ENCODE data around the gene TAS2R42.

Gene TAS2R42, protein sequence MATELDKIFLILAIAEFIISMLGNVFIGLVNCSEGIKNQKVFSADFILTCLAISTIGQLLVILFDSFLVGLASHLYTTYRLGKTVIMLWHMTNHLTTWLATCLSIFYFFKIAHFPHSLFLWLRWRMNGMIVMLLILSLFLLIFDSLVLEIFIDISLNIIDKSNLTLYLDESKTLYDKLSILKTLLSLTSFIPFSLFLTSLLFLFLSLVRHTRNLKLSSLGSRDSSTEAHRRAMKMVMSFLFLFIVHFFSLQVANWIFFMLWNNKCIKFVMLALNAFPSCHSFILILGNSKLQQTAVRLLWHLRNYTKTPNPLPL

DNA sequence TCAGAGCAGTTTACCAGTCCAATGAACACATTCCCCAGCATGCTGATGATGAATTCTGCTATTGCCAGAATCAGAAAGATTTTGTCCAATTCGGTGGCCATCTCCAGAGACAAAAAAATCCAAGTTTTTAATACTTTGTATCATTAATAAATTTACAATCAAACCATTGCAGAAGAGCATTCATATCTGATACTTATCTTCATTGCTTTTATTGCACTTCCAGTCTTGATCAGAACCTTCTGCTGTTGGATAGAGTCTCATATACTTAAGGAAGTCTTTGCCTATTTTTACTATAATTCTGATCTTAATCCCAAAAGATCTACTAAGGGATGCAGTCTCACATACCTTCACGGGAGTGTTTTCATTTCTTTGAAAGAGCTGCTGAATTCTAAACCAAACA is at the start of gene TAS2R42:
Gene TAS2R42 (minus strand): TSS at position 101 of the 400 bp plus-strand sequence. CDS start 0 bp downstream, at position 101.
- Histone ChIP-seq H3K27ac (no peak within 1 kb of the TSS), H2AFZ (ENCODE audit: low read depth) (no peak within 1 kb of the TSS), H3K4me2 (no peak within 1 kb of the TSS), H3K4me3 (IDR thresholded peaks at IDR 0.05; ENCODE audit: insufficient read depth, low read depth, low read length) (no peak within 1 kb of the TSS), H3K79me2 (ENCODE audit: insufficient read depth, low read depth) (no peaks in the 10 kb centered on the region), H3K9ac (no peak within 1 kb of the TSS), H3K4me1 (ENCODE audit: low read depth, poor library complexity, severe bottlenecking) (no peaks in the 10 kb centered on the region), H4K20me1 (ENCODE audit: insufficient read depth) (no peaks in the 10 kb centered on the region), H3K36me3 (ENCODE audit: insufficient read depth) (no peaks in the 10 kb centered on the region), H3K27me3 (ENCODE audit: insufficient read depth, low read depth) (no peaks in the 10 kb centered on the region)
- TF ChIP-seq, protein P1, sequence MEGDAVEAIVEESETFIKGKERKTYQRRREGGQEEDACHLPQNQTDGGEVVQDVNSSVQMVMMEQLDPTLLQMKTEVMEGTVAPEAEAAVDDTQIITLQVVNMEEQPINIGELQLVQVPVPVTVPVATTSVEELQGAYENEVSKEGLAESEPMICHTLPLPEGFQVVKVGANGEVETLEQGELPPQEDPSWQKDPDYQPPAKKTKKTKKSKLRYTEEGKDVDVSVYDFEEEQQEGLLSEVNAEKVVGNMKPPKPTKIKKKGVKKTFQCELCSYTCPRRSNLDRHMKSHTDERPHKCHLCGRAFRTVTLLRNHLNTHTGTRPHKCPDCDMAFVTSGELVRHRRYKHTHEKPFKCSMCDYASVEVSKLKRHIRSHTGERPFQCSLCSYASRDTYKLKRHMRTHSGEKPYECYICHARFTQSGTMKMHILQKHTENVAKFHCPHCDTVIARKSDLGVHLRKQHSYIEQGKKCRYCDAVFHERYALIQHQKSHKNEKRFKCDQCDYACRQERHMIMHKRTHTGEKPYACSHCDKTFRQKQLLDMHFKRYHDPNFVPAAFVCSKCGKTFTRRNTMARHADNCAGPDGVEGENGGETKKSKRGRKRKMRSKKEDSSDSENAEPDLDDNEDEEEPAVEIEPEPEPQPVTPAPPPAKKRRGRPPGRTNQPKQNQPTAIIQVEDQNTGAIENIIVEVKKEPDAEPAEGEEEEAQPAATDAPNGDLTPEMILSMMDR (conservative IDR thresholded peaks at IDR 0.05; ENCODE audit: low read depth, low read length) = no peak

DNA sequence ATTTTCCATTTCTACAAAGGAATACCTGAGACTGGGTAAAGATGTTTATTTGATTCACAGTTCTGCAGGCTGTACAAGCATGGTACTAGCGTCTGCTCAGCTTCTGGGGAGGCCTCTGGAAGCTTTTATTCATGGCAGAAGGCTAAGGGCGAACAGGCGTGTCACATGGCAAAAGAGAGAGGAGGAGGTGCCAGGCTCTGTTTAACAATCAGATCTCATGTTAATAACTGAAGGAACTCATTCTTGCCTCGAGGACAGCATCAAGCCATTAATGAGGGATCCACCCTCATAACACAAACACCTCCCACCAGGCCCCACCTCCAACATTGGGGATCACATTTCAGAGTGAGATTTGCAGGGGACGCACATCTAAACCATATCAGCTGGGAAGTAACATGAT is 46.8 kb upstream of the TAS2R42 start:
- H4K20me1 ChIP-seq (ENCODE audit: insufficient read depth) = no peaks in the 10 kb centered on the region
- no peaks in the 10 kb centered on the region for H3K4me1 ChIP-seq (ENCODE audit: low read depth, poor library complexity, severe bottlenecking)
- TF ChIP-seq, protein P1 (conservative IDR thresholded peaks at IDR 0.05; ENCODE audit: low read depth, low read length) = no peak
- no peaks in the 10 kb centered on the region for H3K27me3 ChIP-seq (ENCODE audit: insufficient read depth, low read depth)
- H3K36me3 ChIP-seq (ENCODE audit: insufficient read depth) = no peaks in the 10 kb centered on the region
- H3K27ac ChIP-seq = no peak overlapping the region
- no peak overlapping the region for H3K4me2 ChIP-seq
- no peaks in the 10 kb centered on the region for H3K79me2 ChIP-seq (ENCODE audit: insufficient read depth, low read depth)
- no peak overlapping the region for H2AFZ ChIP-seq (ENCODE audit: low read depth)
- no peak overlapping the region for H3K9ac ChIP-seq
- no peak overlapping the region for H3K4me3 ChIP-seq (IDR thresholded peaks at IDR 0.05; ENCODE audit: insufficient read depth, low read depth, low read length)

DNA sequence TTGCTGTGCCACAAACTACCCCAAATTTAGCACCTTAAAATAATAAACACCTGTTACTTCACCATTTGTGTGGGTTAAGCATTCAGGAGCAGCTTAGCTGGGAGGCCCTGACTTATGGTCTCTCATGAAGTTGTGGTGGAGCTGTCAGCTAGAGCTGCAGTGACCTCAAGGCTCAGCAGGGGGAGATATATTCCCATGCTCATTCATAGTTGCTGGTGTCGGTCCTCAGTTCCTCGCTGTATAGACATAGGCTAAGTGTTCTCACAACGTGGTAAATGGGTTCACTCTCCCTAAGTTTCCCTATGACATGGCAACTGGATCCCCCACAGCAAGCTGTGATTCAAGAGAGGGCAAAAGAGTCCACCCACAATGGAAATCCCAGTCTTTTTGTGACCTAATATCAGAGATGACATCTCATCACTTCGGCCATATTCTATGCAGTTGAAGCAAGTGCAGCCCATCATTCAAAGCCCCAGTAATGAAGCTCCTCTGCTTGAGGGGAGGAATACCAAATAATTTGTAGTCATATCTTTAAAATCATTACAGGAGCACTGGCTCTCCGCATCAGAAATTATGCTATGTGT is 41.7 kb upstream of the TAS2R42 start:
- Histone ChIP-seq H3K4me2 (no peak overlapping the region), H3K79me2 (ENCODE audit: insufficient read depth, low read depth) (no peaks in the 10 kb centered on the region), H3K4me1 (ENCODE audit: low read depth, poor library complexity, severe bottlenecking) (no peaks in the 10 kb centered on the region), H3K4me3 (IDR thresholded peaks at IDR 0.05; ENCODE audit: insufficient read depth, low read depth, low read length) (no peak overlapping the region), H3K27ac (no peak overlapping the region), H3K9ac (no peak overlapping the region), H2AFZ (ENCODE audit: low read depth) (no peak overlapping the region), H4K20me1 (ENCODE audit: insufficient read depth) (no peaks in the 10 kb centered on the region), H3K27me3 (ENCODE audit: insufficient read depth, low read depth) (no peaks in the 10 kb centered on the region), H3K36me3 (ENCODE audit: insufficient read depth) (no peaks in the 10 kb centered on the region)
- TF ChIP-seq, protein P1 (conservative IDR thresholded peaks at IDR 0.05; ENCODE audit: low read depth, low read length) = peak; percentile 68

DNA sequence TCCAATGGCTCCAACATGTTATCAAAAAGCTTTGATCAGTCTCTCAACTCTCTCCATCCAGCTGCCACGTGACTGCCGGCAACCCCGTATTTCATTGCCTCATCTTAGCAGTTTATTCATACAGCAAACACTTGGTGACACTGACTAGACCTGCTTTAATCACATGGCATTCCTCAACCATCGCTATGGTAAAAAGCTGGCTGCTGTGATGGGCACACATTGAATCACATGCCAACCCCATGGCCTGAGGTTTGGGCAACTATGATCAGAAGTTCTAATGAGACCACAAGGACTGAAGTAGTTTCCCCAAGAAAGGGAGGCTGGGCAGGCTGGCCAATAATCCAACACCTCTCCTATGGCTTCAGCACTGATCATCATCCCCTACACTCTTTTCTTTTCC is 40.6 kb upstream of the TAS2R42 start:
- no peaks in the 10 kb centered on the region for H3K79me2 ChIP-seq (ENCODE audit: insufficient read depth, low read depth)
- no peak overlapping the region for H2AFZ ChIP-seq (ENCODE audit: low read depth)
- no peak overlapping the region for H3K4me3 ChIP-seq (IDR thresholded peaks at IDR 0.05; ENCODE audit: insufficient read depth, low read depth, low read length)
- no peaks in the 10 kb centered on the region for H3K27me3 ChIP-seq (ENCODE audit: insufficient read depth, low read depth)
- H3K27ac ChIP-seq = no peak overlapping the region
- H3K4me1 ChIP-seq (ENCODE audit: low read depth, poor library complexity, severe bottlenecking) = no peaks in the 10 kb centered on the region
- no peaks in the 10 kb centered on the region for H4K20me1 ChIP-seq (ENCODE audit: insufficient read depth)
- TF ChIP-seq, protein P1 (conservative IDR thresholded peaks at IDR 0.05; ENCODE audit: low read depth, low read length) = no peak
- H3K36me3 ChIP-seq (ENCODE audit: insufficient read depth) = no peaks in the 10 kb centered on the region
- no peak overlapping the region for H3K4me2 ChIP-seq
- no peak overlapping the region for H3K9ac ChIP-seq

Measured in KMS-11 (cell line).